ENCODE measurements around the gene ETV7.

The ETV7 gene

DNA sequence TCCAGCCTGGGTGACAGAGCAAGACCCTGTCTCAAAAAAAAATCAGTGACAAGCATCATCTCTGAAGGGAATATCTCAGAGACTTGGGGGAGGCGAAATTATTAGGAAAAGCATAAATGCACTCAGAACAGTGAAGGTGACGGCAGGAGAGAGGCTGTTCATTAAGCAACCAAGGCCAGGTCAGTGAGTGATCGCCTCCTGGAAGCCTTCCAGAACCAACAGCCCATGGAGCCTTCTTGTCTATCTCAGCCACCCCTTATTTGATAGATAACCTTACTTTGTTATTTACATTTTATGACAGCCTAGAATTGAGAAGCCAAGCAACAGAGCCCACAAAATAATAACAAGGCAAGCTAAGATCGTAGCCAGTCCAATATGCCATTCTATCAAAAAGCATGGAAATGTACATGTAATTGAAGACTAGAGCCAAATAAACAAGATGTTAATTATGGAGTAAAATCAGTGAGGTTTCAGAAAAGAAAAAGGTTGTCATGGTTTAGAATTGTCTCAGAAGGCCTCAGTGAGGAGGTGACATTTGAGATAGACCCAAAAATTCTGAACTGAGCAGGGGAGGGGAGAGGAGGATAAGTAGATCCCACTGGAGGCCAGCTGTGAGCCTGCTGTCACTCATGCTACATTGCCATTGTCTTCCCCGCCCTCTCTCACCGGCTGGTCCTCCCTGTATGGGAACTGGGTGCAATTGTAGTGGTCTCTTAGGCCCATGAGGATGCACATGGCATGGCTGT, 68.6 kb downstream of the ETV7 start:
- no peak for DNase-seq

DNA sequence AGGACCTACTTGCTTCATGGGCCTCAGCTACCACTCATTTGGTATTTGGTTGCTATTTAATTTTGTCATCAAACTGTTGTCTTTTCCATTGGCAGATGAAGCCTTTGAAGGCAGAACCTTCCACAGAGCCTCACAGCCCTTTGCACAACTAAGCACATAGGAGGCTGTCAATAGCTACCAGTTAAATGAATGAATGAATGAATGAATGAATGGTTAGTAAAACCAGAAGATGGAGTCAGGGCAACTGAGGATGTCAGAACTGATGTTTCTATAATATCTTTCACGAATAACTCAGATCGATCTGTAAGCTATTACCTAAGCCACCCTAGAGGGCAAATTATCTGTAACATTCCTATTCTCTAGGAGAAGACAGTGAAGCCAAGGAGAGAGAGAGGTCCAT, 69.8 kb downstream of the ETV7 start:
- DNase-seq = no peak
